NCI-H2196 (cell line): ENCODE results near the gene XPR1.
"Not testable (repeated sequence)": the region's sequence is repeated elsewhere in the genome, so short reads cannot be mapped to it uniquely, and the experiment has no call there.

ENCODE experiments used
- DNase-seq: peaks from one replicate; lab custom pipeline; 2025; ENCODE audit not compliant: unreplicated experiment; lab: John Stamatoyannopoulos, UW

The XPR1 gene

DNA sequence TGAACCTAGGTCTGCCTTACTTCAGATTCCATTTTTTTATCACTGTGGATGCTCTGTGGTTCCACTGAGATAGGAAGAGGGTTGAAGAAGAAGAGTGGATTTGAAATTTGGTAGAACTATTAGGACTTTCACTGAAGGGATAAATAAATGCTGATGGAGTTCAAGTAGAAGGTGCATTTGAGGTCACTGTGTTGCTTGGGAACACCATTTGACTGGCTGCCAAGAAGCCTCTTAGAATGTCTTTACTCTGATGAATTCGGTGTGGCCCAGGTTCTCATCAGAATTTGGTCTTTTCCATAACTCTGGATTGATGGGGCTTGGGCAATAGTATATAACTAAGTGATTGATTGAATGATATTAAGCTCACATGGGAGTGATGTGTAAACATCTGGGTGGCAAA, 11.9 kb downstream of the XPR1 start:
- DNase-seq, result peak; percentile 51

DNA sequence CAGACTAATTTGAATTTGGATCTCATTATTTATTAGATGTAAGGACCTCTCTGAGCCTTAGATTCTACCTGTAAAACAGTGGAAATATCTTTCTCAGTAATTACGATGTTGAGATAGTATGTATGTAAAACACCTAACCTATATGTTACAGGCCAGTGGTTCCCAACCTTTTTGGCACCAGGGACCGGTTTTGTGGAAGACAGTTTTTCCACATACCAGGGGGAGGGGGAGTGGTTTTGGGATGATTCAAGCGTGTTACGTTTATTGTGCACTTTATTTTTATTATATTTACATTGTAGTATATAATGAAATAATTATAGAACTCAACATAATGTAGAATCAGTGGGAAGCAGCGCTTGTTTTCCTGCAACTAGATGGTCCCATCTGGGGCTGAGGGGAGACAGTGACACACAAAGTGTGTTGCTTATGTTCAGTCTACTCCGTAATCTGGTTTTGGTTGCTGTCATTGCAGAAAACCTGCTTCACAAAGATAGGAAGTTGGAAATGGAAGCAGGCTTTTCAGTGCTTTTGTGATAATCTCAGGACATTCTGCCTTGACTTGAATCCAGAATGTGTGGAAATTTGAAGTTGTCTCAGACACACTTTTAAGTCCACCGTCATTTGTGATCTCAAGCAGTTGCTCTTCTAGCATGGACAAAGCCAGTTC, 12.8 kb downstream of the XPR1 start:
- DNase-seq, result no peak

DNA sequence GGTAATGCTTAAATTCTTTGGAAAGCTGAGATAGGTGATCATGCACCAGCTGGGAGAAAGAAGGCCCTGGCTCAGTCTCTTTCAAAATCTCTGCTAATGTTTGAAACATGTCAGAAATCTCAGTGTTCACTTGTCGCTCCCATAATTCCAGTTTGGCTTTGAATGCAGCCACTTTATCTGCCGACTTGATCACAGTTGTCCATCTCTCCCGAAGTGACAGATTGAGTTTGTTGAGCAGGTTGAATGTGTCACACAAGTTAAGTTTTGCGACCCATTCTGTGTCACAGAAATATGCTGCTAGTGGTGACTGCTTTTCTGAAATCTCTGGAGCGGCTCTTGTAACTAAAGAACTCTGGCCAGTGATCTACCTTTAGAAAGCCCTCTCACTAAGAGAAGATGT, 13.4 kb downstream of the XPR1 start:
- not testable (repeated sequence) for DNase-seq

DNA sequence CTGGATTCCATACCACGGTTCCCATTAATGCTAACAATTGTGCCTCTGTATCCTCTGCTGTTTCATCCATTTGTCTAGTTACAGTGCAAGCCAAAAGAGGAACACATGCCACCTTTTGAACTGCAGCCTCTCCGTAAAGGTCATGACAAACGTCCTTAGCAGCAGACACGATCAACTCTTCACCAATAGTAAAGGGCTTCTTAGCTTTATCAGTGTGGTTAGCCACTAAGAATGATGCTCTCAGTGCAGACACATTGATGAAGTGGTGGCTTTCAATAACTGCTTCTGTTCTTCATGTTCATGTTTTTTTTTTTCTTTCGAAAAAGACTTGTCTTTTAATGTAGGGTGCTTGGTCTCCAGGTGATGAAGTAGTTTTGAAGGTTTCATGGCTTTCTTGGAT, 14.3 kb downstream of the XPR1 start:
- no peak for DNase-seq

DNA sequence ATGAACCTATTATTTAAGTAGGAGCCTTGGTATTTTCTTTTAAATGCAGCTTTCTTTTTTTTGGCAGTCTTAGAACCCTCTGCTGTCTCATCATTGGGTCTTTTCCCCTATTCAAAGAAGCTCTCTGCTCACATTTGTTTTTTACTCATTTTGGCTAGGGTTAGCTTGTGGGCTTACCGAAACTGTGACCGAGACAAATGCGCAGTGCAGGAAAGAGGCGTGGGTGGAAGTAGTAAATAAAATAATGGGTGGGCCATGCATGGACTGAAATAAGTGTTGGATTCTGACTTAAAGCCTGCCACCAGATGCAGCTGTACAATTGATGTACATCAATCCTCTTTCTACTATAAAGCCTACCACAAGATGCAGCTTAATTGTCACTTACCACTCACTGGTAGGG, 14.7 kb downstream of the XPR1 start:
- no peak for DNase-seq

DNA sequence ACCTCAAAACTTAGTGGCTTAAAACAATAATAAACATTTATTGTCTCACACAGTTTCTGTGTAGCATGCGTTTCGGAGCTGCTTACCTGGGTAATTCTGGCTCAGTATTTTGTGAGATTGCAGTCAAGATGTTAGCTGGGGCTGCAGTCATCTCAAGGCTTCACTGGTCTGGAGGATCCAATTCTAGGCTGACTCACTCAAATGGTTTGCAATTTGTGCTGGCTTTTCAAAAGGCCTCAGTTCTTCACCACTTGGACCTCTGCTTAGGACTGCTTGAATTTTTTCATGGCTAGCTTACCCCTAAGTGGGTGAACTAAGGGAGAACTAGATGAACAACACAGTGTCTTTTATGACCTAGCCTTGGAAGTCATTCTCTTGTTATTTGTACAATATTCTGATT, 21.0 kb downstream of the XPR1 start:
- no peak for DNase-seq

DNA sequence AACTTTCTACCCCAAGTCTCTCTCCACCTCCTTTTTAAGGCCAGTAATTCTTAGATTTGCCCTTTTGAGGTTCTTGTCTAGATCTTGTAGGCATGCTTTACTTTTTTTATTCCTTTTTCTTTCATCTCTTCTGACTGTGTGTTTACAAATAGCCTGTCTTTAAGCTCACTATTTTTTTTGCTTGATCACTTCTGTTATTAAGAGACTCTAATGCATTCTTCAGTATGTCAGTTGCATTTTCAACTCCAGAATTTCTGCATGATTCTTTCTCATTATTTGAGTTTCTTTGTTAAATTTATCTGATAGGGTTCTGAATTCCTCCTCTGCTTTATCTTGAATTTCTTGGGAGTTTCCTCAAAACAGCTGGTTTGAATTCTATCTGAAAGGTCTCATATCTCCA, 30.9 kb downstream of the XPR1 start:
- no peak for DNase-seq

DNA sequence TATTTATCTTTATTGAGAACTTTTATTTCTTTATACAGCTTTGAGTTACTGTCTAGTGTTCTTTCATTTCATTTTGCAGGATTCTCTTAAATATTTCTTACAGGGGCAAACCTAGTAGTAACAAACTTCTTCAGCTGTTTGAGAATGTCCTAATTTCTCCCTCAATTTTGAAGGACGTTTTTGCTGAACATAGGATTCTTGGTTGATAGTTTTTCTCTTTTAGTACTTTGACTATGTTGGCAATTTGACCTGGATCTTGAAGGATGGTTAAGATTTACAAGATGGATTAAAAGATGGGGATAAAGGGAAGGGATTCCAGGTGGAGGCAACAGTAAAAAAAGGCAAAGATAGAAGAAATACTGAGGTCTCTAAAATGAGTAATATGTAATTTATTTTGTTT, 38.9 kb downstream of the XPR1 start:
- DNase-seq, result peak; percentile 5

DNA sequence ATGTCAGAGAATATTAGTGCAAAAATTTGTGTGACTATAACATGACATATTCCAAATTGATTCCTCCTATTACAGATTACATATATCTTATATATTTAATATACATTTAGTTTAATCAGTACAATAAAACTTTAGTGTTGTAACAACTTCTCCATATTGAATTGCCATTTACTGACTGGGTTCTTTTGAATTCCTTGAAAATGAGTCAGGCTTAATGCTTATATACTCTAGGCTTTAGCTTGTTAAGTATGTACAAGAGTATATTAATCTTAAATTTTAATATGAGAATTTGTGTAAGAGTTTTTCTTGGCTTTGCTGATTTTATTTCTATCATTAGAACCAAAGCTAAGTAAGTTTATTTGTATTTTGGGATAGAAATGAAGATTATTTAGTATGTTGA, 40.3 kb downstream of the XPR1 start:
- DNase-seq, result no peak

DNA sequence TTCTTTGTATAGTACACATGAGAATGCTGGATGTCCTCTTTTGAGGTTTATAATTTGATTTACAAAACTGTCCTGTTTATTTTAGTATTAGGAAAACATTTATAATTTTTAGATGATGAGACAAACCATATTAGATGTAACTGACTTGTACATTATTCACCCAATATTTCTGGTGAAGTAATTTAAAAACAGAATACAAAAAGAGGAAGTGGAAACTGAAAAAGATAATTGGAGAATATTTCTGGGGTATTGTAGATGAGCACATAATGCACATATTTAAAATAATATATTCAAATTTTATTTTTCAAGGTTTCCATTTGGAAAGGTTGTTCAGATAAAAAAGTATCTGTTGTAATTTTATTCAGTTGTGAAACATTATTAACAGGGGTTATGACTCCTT, 40.7 kb downstream of the XPR1 start:
- DNase-seq, result no peak

DNA sequence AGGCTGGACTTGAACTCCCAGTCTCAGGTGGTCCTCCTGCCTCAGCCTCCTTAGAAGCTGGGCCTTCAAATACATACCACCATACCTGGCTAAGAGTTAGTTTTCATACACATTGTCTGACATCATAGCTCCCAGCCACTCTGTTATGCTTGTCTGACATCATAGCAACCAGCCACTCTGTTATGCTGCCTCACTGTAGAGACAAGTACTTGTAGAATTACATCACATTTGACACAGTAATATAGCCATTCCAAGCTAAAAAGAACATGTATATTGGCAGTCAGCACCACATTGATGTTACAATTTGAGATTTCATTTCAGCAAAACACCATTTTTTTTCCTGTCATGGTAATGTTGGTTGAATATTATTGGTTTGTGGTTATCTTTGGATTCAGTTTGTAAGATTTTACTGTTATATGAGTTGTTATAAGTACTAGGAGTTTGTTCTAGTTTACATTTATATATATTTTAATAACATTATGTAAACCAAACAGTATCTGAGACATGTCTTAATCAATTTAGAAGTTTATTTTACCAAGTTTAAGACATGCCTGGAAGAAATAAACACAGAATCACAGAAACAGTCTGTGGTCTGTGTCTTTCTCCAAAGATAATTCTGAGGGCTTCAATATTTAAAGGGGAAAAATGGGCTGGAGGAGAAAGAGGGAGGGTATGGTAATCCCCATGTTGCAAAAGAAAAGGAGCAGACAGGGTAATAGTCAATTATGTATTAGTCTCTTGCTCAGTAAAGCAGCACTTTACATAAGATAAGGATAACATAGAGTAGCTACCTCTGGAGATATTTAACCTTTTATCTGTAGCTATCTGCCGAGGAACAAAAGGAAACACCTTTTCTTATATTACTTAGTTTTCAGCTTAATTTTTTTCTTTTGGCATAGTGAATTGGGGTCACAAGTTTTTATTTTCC, 43.0 kb downstream of the XPR1 start:
- DNase-seq, result no peak

DNA sequence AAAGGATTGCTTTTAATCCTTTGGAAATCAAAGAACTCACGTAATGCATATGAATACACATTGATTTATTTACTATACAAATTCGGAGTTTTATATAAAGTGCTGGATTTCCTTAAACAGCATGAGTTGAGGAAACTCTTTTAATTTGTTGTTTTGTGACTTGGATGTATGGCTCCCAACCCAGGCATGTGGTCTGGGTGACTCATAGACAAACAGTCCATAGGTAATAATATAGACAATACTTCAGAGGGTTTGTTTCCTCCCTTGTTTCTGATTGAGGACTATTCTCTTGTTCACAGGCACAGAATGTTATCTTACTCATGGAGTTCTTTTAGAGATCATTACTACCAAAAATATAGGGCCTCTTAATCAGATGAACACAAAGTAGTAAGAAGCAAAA, 43.8 kb downstream of the XPR1 start:
- DNase-seq, result no peak

DNA sequence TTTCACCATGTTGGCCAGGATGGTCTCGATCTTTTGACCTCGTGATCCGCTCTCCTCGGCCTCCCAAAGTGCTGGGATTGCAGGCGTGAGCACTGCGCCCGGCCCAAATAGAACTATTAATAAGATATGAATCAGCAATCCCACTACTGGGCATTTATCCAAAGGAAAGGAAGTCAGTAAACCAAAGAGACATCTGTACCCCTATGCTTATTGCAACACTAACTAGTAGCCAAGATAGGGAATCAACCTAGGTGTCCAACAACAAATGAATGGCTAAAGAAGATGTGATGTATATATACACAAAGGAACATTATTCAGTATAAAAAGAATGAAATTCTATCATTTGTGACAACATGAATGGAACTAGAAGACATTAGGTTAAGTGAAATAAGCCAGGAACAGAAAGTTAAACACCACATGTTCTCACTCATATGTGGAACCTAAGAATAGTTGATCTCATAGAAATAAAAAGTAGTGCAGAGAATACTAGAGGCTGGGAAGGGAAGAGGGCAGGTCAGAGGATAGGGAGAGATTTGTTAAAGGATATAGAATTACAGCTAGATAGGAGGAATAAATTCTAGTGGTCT, 48.8 kb downstream of the XPR1 start:
- DNase-seq, result no peak

DNA sequence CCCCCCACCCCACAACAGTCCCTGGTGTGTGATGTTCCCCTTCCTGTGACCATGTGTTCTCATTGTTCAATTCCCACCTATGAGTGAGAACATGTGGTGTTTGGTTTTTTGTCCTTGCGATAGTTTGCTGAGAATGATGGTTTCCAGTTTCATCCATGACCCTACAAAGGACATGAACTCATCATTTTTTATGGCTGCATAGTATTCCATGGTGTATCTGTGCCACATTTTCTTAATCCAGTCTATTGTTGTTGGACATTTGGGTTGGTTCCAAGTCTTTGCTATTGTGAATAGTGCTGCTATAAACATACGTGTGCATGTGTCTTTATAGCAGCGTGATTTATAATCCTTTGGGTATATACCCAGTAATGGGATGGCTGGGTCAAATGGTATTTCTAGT, 51.3 kb downstream of the XPR1 start:
- DNase-seq, result not testable (repeated sequence)

DNA sequence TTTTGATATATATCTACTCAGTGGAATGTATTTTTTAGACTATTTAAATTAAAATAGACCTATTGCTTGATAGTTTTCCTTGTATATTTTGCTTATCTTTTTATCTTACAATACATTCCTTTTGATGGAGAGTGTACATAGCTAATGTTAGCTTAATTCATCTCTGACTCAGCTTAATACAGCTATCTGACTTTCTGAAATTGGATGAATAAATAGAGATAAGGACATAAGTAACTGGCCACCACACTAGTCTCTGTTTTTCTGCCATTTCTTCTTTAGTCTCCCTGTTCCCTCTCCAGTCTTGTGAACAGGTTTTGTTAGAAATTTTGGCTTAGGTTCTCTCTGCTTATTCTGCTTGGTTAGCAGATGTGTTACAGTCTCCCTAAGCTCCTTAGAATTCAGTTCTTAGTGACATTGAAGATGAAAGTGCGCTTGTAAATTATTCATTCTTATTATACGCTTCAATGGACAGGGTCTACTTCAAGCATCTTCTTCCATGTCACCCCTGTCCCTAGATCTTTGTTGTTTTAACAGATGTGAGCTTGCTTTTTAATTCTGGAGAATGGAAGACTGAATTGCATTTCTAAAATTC, 59.6 kb downstream of the XPR1 start:
- DNase-seq, result no peak

DNA sequence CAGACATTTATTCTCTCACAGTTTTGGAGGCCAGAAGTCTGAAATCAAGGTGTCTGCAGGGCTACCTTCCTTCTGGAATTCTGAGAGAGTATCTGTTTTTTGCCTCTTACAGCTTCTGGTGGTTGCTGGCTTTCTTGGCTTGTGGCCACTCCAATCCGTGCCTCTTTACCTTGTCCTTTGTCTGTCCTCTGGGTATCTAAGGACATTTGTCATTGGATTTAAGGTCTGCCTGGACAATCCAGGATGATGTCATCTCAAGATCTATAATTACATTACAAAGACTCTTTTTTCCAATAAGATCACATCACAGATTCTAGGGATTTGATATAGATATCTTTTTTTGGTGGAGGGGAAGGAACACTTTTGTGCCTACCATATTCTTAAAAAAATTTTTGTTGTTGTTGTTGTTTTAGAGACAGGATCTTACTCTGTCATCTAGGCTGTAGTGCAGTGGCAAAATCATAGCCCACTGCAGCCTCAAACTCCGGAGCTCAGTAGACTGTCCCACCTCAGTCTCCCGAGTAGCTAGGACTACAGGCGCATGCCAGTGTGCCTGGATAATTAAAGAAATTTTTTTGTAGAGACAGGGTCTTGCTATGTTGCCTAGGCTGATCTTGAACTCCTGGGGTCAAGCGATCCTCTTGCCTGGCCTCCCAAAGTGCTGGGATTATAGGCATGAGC, 61.9 kb downstream of the XPR1 start:
- DNase-seq, result no peak

DNA sequence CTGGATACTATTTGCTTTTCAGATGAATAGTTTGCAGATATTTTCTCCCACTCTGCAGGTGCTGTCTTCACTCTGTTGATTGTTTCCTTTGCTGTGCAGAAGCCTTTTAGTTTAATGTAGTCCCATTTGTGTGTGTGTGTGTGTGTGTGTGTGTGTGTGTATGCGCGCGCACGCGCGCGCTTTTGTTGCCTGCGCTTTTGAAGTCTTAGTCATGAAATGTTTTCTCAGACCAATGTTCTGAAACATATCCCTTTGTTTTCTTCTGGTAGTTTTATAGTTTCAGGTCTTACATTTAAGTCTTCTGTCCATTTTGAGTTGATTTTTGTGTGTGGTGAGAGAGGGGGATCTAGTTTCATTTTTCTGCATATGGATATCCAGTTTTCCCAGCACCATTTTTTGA, 63.5 kb downstream of the XPR1 start:
- DNase-seq, result no peak

DNA sequence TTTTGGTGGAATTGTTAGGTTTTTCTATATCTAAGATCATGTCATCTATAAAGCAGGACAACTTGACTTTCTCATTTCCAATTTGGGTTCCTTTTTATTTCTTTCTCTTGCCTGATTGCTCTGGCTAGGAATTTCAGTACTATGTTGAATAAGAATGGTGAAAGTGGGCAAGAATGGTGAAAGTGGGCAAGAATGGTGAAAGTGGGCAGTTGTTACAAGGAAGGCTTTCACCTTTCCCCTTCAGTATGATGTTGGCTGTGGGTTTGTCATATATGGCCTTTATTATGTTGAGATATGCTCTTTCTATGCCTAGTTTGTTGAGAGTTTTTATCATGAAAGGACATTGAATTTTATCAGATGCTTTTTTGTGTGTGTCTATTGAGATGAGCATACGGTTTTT, 64.5 kb downstream of the XPR1 start:
- DNase-seq, result no peak

DNA sequence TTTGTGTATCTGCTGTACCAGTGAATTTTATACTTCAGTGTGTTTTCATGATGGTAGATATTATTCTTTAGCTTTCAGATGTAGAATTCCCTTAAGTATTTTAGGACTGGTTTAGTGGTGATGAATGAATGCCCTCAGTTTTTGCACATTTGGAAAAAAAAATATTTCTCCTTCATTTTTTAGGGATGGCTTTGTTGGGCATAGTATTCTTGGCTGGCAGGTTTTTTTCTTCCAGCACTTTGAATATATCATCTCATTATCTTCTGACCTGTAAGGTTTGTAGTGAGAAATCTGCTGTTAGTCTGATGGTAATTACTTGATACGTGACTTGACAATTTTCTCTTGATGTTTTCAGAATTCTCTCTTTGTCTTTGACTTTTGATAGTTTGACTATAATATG, 66.8 kb downstream of the XPR1 start:
- DNase-seq, result no peak

DNA sequence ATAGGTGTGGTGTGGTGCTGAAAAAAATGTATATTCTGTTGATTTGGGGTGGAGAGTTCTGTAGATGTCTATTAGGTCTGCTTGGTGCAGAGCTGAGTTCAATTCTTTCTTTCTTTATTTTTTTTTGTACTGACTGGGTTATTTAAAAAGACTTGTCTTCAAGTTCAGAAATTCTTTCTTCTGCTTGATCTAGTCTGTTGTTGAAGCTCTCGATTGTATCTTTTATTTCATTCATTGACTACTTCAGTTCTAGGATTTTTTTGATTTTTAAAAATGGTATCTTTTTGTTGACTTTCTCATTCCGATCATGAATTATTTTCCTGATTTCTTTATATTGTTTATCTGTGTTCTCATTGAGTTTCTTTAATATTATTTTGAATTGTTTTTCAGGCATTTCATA, 70.6 kb downstream of the XPR1 start:
- DNase-seq, result not testable (repeated sequence)

DNA sequence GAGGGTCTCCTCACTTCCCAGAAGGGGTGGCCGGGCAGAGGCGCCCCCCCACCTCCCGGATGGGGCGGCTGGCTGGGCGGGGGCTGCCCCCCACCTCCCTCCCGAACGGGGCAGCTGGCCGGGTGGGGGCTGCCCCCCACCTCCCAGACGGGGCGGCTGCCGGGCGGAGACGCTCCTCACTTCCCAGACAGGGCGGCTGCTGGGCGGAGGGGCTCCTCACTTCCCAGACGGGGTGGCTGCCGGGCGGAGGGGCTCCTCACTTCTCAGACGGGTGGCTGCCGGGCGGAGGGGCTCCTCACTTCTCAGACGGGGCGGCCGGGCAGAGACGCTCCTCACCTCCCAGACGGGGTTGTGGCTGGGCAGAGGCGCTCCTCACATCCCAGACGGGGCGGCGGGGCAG, 78.9 kb downstream of the XPR1 start:
- DNase-seq, result not testable (repeated sequence)
